GM15510 (cell line): ENCODE measurements around the gene STRADB.

ENCODE experiments used
- POLR2A ChIP-seq: IDR thresholded peaks from 3 replicates; pipeline ENCODE4 v1.6.1; 2011; ENCODE audit warnings: borderline replicate concordance; ENCODE audit not compliant: insufficient read length; ENCODE audit errors: extremely low read depth

Gene STRADB

GRCh38 chr2:201419057-201419635 is 32.4 kb upstream of the STRADB start:
- no peak for TF ChIP-seq POLR2A

GRCh38 chr2:201419986-201420385 is 31.6 kb upstream of the STRADB start:
- TF ChIP-seq POLR2A: no peak

GRCh38 chr2:201420442-201421113 is 31.0 kb upstream of the STRADB start:
- TF ChIP-seq POLR2A: no peak

- TF ChIP-seq POLR2A: no peak
These were observed 25.6 kb upstream of the STRADB start for GRCh38 chr2:201425952-201426351.

GRCh38 chr2:201430839-201431238 is 20.7 kb upstream of the STRADB start:
- no peak for TF ChIP-seq POLR2A

- no peak for TF ChIP-seq POLR2A
These were observed 19.4 kb upstream of the STRADB start for GRCh38 chr2:201432038-201432620.

GRCh38 chr2:201432621-201433393 is 18.7 kb upstream of the STRADB start:
- no peak for TF ChIP-seq POLR2A

GRCh38 chr2:201433394-201433995 is 18.0 kb upstream of the STRADB start:
- no peak for TF ChIP-seq POLR2A

GRCh38 chr2:201436141-201436540 is 15.4 kb upstream of the STRADB start:
- TF ChIP-seq POLR2A: no peak

- TF ChIP-seq POLR2A: no peak
These were observed 11.4 kb upstream of the STRADB start for GRCh38 chr2:201440182-201440581.

- no peak for TF ChIP-seq POLR2A
These were observed 10.1 kb upstream of the STRADB start for GRCh38 chr2:201441409-201441808.

- no peak for TF ChIP-seq POLR2A
These were observed 6.6 kb upstream of the STRADB start for GRCh38 chr2:201444746-201445465.

GRCh38 chr2:201447086-201447485 is 4.5 kb upstream of the STRADB start:
- no peak for TF ChIP-seq POLR2A

- TF ChIP-seq POLR2A: no peak
These were observed 3.5 kb upstream of the STRADB start for GRCh38 chr2:201448061-201448460.

- no peak for TF ChIP-seq POLR2A
These were observed 2.8 kb upstream of the STRADB start for GRCh38 chr2:201448701-201449100.

GRCh38 chr2:201450954-201451291 is 617 bp upstream of the STRADB start:
- no peak for TF ChIP-seq POLR2A
